ENCODE measurements around the gene YIPF1. TPM values are rescaled to one million over a fixed set of nuclear protein-coding genes. Genes with fewer than 3 reads are reported as not detected.

The YIPF1 gene
- total RNA-seq, 1 donor from 2014 or later = 39.3 TPM

- H3K4me3 Mint-ChIP-seq (ENCODE audit: unreplicated experiment) = no peak overlapping the region
These were observed 16.5 kb upstream of the YIPF1 start for GRCh38 chr1:53906121-53906520.

GRCh38 chr1:53905509-53905908 is 15.9 kb upstream of the YIPF1 start:
- TF ChIP-seq CTCF (IDR thresholded peaks at IDR 0.05; ENCODE audit: partially characterized antibody, unreplicated experiment) = no peak
- H3K27me3 Mint-ChIP-seq (ENCODE audit: unreplicated experiment) = peaks cover 9% of the 10 kb centered on the region
- H3K9me3 Mint-ChIP-seq (ENCODE audit: unreplicated experiment) = no peaks in the 10 kb centered on the region
- no peak overlapping the region for H3K27ac Mint-ChIP-seq (ENCODE audit: unreplicated experiment)
- DNase-seq = no peak
- H3K36me3 Mint-ChIP-seq (ENCODE audit: unreplicated experiment) = no peaks in the 10 kb centered on the region
- no peak overlapping the region for H3K4me3 Mint-ChIP-seq (ENCODE audit: unreplicated experiment)
- H3K4me1 Mint-ChIP-seq (ENCODE audit: low read depth, unreplicated experiment) = peaks cover 7% of the 10 kb centered on the region

More at GRCh38 chr1:53906121-53906520, 16.5 kb upstream of the YIPF1 start:
- Mint-ChIP-seq H3K27me3 (ENCODE audit: unreplicated experiment) (peaks cover 7% of the 10 kb centered on the region), H3K27ac (ENCODE audit: unreplicated experiment) (no peak overlapping the region), H3K4me1 (ENCODE audit: low read depth, unreplicated experiment) (peaks cover 7% of the 10 kb centered on the region), H3K36me3 (ENCODE audit: unreplicated experiment) (no peaks in the 10 kb centered on the region), H3K9me3 (ENCODE audit: unreplicated experiment) (no peaks in the 10 kb centered on the region)
- no peak for TF ChIP-seq CTCF (IDR thresholded peaks at IDR 0.05; ENCODE audit: partially characterized antibody, unreplicated experiment)
- DNase-seq = no peak

- TF ChIP-seq CTCF (IDR thresholded peaks at IDR 0.05; ENCODE audit: partially characterized antibody, unreplicated experiment) = no peak
- Mint-ChIP-seq H3K36me3 (ENCODE audit: unreplicated experiment) (no peaks in the 10 kb centered on the region), H3K4me1 (ENCODE audit: low read depth, unreplicated experiment) (peaks cover 7% of the 10 kb centered on the region), H3K9me3 (ENCODE audit: unreplicated experiment) (no peaks in the 10 kb centered on the region), H3K27ac (ENCODE audit: unreplicated experiment) (no peak overlapping the region), H3K4me3 (ENCODE audit: unreplicated experiment) (no peak overlapping the region), H3K27me3 (ENCODE audit: unreplicated experiment) (peaks cover 9% of the 10 kb centered on the region)
- DNase-seq = no peak
These were observed 12.9 kb upstream of the YIPF1 start for GRCh38 chr1:53902235-53903138.

GRCh38 chr1:53899708-53900107 is 10.1 kb upstream of the YIPF1 start:
- no peak for DNase-seq
- TF ChIP-seq CTCF (IDR thresholded peaks at IDR 0.05; ENCODE audit: partially characterized antibody, unreplicated experiment) = no peak
- Mint-ChIP-seq H3K4me3 (ENCODE audit: unreplicated experiment) (no peak overlapping the region), H3K4me1 (ENCODE audit: low read depth, unreplicated experiment) (peaks cover 7% of the 10 kb centered on the region), H3K27me3 (ENCODE audit: unreplicated experiment) (peaks cover 9% of the 10 kb centered on the region), H3K36me3 (ENCODE audit: unreplicated experiment) (no peaks in the 10 kb centered on the region), H3K27ac (ENCODE audit: unreplicated experiment) (no peak overlapping the region), H3K9me3 (ENCODE audit: unreplicated experiment) (no peaks in the 10 kb centered on the region)

GRCh38 chr1:53899206-53899628 is 9.6 kb upstream of the YIPF1 start:
- H3K4me3 Mint-ChIP-seq (ENCODE audit: unreplicated experiment) = no peak overlapping the region
- H3K36me3 Mint-ChIP-seq (ENCODE audit: unreplicated experiment) = no peaks in the 10 kb centered on the region
- no peak overlapping the region for H3K27ac Mint-ChIP-seq (ENCODE audit: unreplicated experiment)
- TF ChIP-seq CTCF (IDR thresholded peaks at IDR 0.05; ENCODE audit: partially characterized antibody, unreplicated experiment) = no peak
- peaks cover 7% of the 10 kb centered on the region for H3K4me1 Mint-ChIP-seq (ENCODE audit: low read depth, unreplicated experiment)
- H3K9me3 Mint-ChIP-seq (ENCODE audit: unreplicated experiment) = no peaks in the 10 kb centered on the region
- DNase-seq = no peak
- H3K27me3 Mint-ChIP-seq (ENCODE audit: unreplicated experiment) = peaks cover 9% of the 10 kb centered on the region

Data from glutamatergic neuron (in vitro differentiated cells).